ENCODE results near the gene KCNH5. TPM values are rescaled to one million over a fixed set of nuclear protein-coding genes. Genes with fewer than 3 reads are reported as not detected.

KCNH5 gene
- total RNA-seq, 4 donors from 2014 or later: under 0.01 TPM; not detected in 3

- DNase-seq: no peak
- intact Hi-C loops (cut with DNase I; ENCODE audit: low total_unique reads): no loop called here
- TF ChIP-seq EP300 (IDR thresholded peaks at IDR 0.05; ENCODE audit: low read depth) (no peak), POLR2AphosphoS5 (IDR thresholded peaks at IDR 0.05) (no peak), CTCF (IDR thresholded peaks at IDR 0.05) (no peak), POLR2A (IDR thresholded peaks at IDR 0.05) (no peak)
- H3K4me1 ChIP-seq: no peaks in the 10 kb centered on the region
- no peaks in the 10 kb centered on the region for H3K9me3 ChIP-seq
- in situ Hi-C loops (cut with MboI; ENCODE audit: low pct_ligation_motif_present in 1 of 4, low pct_unique_long_range_greater_than_20kb in 1 of 4, low sequenced_read_pairs in 3 of 4): no loop called here
- no peak overlapping the region for H3K4me3 ChIP-seq
- H3K27ac ChIP-seq: no peak overlapping the region
- 74 to 84% methylated on average over 2 of the region's 2 CpGs for WGBS, 2 donors (ENCODE audit: low coverage in 1 of 2)
- no peaks in the 10 kb centered on the region for H3K27me3 ChIP-seq
- H3K36me3 ChIP-seq: no peaks in the 10 kb centered on the region
Observed at GRCh38 chr14:62952226-62952625, 93.0 kb downstream of the KCNH5 start.

GRCh38 chr14:62947301-62947700, 98.0 kb downstream of the KCNH5 start:
- DNase-seq: no peak
- H3K27ac ChIP-seq: no peak overlapping the region
- WGBS, 2 donors (ENCODE audit: low coverage in 1 of 2): 53 to 60% methylated on average over 2 of the region's 2 CpGs
- no peaks in the 10 kb centered on the region for H3K9me3 ChIP-seq
- intact Hi-C loops (cut with DNase I; ENCODE audit: low total_unique reads): no loop called here
- TF ChIP-seq EP300 (IDR thresholded peaks at IDR 0.05; ENCODE audit: low read depth) (no peak), POLR2AphosphoS5 (IDR thresholded peaks at IDR 0.05) (no peak), POLR2A (IDR thresholded peaks at IDR 0.05) (no peak), CTCF (IDR thresholded peaks at IDR 0.05) (no peak)
- no peaks in the 10 kb centered on the region for H3K4me1 ChIP-seq
- H3K27me3 ChIP-seq: no peaks in the 10 kb centered on the region
- H3K36me3 ChIP-seq: no peaks in the 10 kb centered on the region
- no peak overlapping the region for H3K4me3 ChIP-seq
- in situ Hi-C loops (cut with MboI; ENCODE audit: low pct_ligation_motif_present in 1 of 4, low pct_unique_long_range_greater_than_20kb in 1 of 4, low sequenced_read_pairs in 3 of 4): no loop called here

GRCh38 chr14:62946221-62946620, 99.0 kb downstream of the KCNH5 start:
- 57 to 85% methylated on average over 1 of the region's 1 CpG for WGBS, 2 donors (ENCODE audit: low coverage in 1 of 2)

GRCh38 chr14:62943202-62943601, 102.1 kb downstream of the KCNH5 start:
- no peak overlapping the region for H3K4me3 ChIP-seq
- H3K4me1 ChIP-seq: no peaks in the 10 kb centered on the region
- no peak for DNase-seq
- H3K27ac ChIP-seq: no peak overlapping the region
- no peaks in the 10 kb centered on the region for H3K36me3 ChIP-seq
- TF ChIP-seq CTCF (IDR thresholded peaks at IDR 0.05) (no peak), POLR2A (IDR thresholded peaks at IDR 0.05) (no peak), EP300 (IDR thresholded peaks at IDR 0.05; ENCODE audit: low read depth) (no peak)
- intact Hi-C loops (cut with DNase I; ENCODE audit: low total_unique reads): no loop called here
- WGBS, 2 donors (ENCODE audit: low coverage in 1 of 2): 55 to 60% methylated on average over 2 of the region's 2 CpGs
- in situ Hi-C loops (cut with MboI; ENCODE audit: low pct_ligation_motif_present in 1 of 4, low pct_unique_long_range_greater_than_20kb in 1 of 4, low sequenced_read_pairs in 3 of 4): no loop called here
- H3K9me3 ChIP-seq: no peaks in the 10 kb centered on the region
- H3K27me3 ChIP-seq: no peaks in the 10 kb centered on the region

More at GRCh38 chr14:62946221-62946620, 99.0 kb downstream of the KCNH5 start:
- Histone ChIP-seq H3K36me3 (no peaks in the 10 kb centered on the region), H3K4me3 (no peak overlapping the region), H3K27me3 (no peaks in the 10 kb centered on the region), H3K4me1 (no peaks in the 10 kb centered on the region), H3K27ac (no peak overlapping the region), H3K9me3 (no peaks in the 10 kb centered on the region)
- no peak for DNase-seq
- in situ Hi-C loops (cut with MboI; ENCODE audit: low pct_ligation_motif_present in 1 of 4, low pct_unique_long_range_greater_than_20kb in 1 of 4, low sequenced_read_pairs in 3 of 4) (no loop called here), intact Hi-C loops (cut with DNase I; ENCODE audit: low total_unique reads) (no loop called here)
- TF ChIP-seq CTCF (IDR thresholded peaks at IDR 0.05) (no peak), POLR2AphosphoS5 (IDR thresholded peaks at IDR 0.05) (no peak), EP300 (IDR thresholded peaks at IDR 0.05; ENCODE audit: low read depth) (no peak), POLR2A (IDR thresholded peaks at IDR 0.05) (no peak)
